Activated T-helper 17 cell treated with anti-CD3 and anti-CD28 coated beads, Interleukin-2, amount 50 U/mL, for 72 hours (primary cell): ENCODE results near the gene KRT3. TPM values are rescaled to one million over a fixed set of nuclear protein-coding genes. Genes with fewer than 3 reads are reported as not detected.
"Not testable (repeated sequence)": the region's sequence is repeated elsewhere in the genome, so short reads cannot be mapped to it uniquely, and the experiment has no call there.

Source experiments
- ATAC-seq: fragments of 150-1000 bp; cut with Tn5 transposase; replicated peaks from 2 replicates; pipeline ENCODE4 v1.10.0; 2021; ENCODE audit warnings: mild to moderate bottlenecking, moderate library complexity
- H3K27ac Mint-ChIP-seq: one replicate; pipeline ENCODE4 v1.8.0; 2022; ENCODE audit warnings: mixed read lengths
- H3K27me3 Mint-ChIP-seq: one replicate; pipeline ENCODE4 v1.8.0; 2022; ENCODE audit warnings: mixed read lengths
- H3K36me3 Mint-ChIP-seq: one replicate; pipeline ENCODE4 v1.8.0; 2022; ENCODE audit warnings: low read depth, mild to moderate bottlenecking, mixed read lengths
- H3K4me1 Mint-ChIP-seq: one replicate; pipeline ENCODE4 v1.8.0; 2022; ENCODE audit warnings: mixed read lengths
- H3K4me3 Mint-ChIP-seq: one replicate; pipeline ENCODE4 v1.8.0; 2022; ENCODE audit warnings: mild to moderate bottlenecking, mixed read lengths
- H3K9me3 Mint-ChIP-seq: one replicate; pipeline ENCODE4 v1.8.0; 2022; ENCODE audit warnings: mixed read lengths
- total RNA-seq, 2 donors: library from RNA; stranded (reverse); gene quantifications; one replicate each; pipeline ENCODE4 v1.2.3, GENCODE V29; 2022

Gene KRT3
- total RNA-seq, 2 donors from 2014 or later = not detected

- Mint-ChIP-seq H3K9me3 (no peaks in the 10 kb centered on the region), H3K4me1 (no peaks in the 10 kb centered on the region), H3K27ac (no peak overlapping the region), H3K36me3 (no peaks in the 10 kb centered on the region), H3K4me3 (no peak overlapping the region), H3K27me3 (peaks cover 3% of the 10 kb centered on the region)
- no peak for ATAC-seq
Observed at GRCh38 chr12:52801773-52802172, 5.9 kb upstream of the KRT3 start.

- ATAC-seq = no peak
- Mint-ChIP-seq H3K27ac (no peak overlapping the region), H3K36me3 (no peaks in the 10 kb centered on the region), H3K4me3 (no peak overlapping the region), H3K9me3 (no peaks in the 10 kb centered on the region), H3K4me1 (no peaks in the 10 kb centered on the region), H3K27me3 (peaks cover 3% of the 10 kb centered on the region)
Observed at GRCh38 chr12:52800259-52800917, 4.5 kb upstream of the KRT3 start.

GRCh38 chr12:52799505-52800211 is 3.7 kb upstream of the KRT3 start:
- H3K4me1 Mint-ChIP-seq = no peaks in the 10 kb centered on the region
- H3K27ac Mint-ChIP-seq = no peak overlapping the region
- no peaks in the 10 kb centered on the region for H3K9me3 Mint-ChIP-seq
- H3K36me3 Mint-ChIP-seq = no peaks in the 10 kb centered on the region
- no peak for ATAC-seq
- H3K4me3 Mint-ChIP-seq = no peak overlapping the region
- H3K27me3 Mint-ChIP-seq = peaks cover 3% of the 10 kb centered on the region

- Mint-ChIP-seq H3K27ac (no peak overlapping the region), H3K4me3 (no peak overlapping the region), H3K36me3 (no peaks in the 10 kb centered on the region), H3K9me3 (no peaks in the 10 kb centered on the region), H3K4me1 (no peaks in the 10 kb centered on the region), H3K27me3 (peaks cover 3% of the 10 kb centered on the region)
- no peak for ATAC-seq
Observed at GRCh38 chr12:52798671-52799504, 3.0 kb upstream of the KRT3 start.

DNA sequence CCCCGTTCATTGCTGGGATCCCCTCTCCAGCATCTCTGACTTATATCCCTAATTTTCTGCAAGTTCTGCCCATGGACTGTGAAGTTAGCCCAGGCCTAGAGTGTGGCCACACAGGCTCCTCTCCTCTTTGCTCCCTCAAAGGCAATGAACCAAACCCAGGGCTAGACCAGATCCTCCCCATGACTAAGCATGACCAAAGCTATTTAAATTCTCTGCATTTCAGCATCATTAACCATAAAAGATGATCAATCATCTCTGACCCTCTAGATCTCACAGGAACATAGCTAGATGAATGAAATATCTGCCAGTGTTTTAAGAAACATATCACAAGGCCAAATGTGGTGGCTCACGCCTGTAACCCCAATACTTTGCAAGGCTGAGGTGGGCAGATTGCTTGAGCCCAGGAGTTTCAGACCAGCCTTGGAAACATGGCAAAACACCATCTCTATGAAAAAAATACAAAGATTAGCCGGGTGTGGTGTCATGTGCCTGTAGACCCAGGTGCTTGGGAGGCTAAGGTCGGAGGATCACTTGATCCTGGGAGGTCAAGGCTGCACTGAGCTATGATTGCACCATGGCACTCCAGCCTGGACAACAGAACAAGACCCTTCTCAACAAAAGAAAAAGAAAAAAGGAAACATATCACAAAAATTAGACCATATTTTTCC is 2.2 kb upstream of the KRT3 start:
- Mint-ChIP-seq H3K36me3 (no peaks in the 10 kb centered on the region), H3K27me3 (peaks cover 3% of the 10 kb centered on the region), H3K9me3 (no peaks in the 10 kb centered on the region), H3K4me3 (no peak overlapping the region), H3K27ac (no peak overlapping the region), H3K4me1 (no peaks in the 10 kb centered on the region)
- ATAC-seq = no peak

- Mint-ChIP-seq H3K27ac (no peak overlapping the region), H3K4me1 (no peaks in the 10 kb centered on the region), H3K4me3 (no peak overlapping the region), H3K36me3 (no peaks in the 10 kb centered on the region), H3K9me3 (no peaks in the 10 kb centered on the region), H3K27me3 (peaks cover 3% of the 10 kb centered on the region)
- ATAC-seq = no peak
Observed at GRCh38 chr12:52797529-52797894, 1.6 kb upstream of the KRT3 start.

DNA sequence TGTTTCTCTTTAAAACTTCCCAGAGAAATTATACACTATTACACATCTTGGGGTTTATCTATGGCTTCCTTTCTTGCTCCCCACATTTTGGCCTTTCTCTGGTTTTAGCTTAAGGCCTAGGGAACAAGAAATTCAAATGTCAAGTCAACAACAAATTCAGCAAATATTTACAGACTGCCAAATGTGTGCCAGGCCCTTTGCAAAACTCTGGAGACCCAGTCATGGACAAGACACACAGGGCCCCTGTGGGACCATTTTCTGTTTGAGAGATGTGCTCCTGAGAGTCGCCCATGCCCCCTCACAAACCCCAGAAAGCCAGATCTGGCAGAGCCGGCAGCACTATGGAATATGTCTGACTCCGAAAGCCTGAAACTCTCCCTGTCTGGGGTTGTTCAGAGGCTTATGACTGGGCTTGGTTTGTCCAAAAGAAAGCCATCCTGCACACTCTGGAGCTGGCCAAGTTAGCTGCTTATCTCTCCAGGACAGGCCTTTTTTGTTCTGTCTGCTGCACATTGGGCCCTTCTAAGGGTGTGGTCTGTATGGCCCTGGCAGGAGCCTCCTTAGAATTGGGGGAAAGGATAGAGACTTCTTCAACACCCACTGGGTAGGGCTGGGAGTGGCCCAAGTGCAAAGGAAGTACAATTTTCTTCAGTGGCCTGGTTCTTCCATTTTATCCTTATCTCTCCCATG is 1.1 kb upstream of the KRT3 start:
- no peak for ATAC-seq
- H3K27ac Mint-ChIP-seq = no peak overlapping the region
- H3K27me3 Mint-ChIP-seq = peaks cover 3% of the 10 kb centered on the region
- H3K4me1 Mint-ChIP-seq = no peaks in the 10 kb centered on the region
- no peaks in the 10 kb centered on the region for H3K9me3 Mint-ChIP-seq
- H3K4me3 Mint-ChIP-seq = no peak overlapping the region
- H3K36me3 Mint-ChIP-seq = no peaks in the 10 kb centered on the region

DNA sequence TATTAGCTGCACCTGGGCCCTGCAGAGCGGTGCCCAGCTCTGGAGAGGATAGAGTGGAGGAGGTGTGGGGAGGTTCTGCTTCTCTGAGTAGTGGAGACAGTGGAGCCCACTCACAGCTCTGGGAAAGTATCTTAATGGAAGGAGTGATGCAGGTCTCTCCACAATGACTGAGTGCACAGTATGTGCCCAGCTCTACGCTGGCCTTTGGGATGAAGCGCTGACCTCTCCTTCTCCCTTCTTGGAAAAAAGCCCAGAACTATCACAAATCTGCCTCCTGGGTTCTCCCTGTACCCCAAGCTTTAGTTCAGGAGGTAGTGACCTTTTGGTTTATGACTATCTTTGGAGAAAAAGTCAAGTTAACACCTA is 495 bp upstream of the KRT3 start:
- Mint-ChIP-seq H3K27me3 (peaks cover 7% of the 10 kb centered on the region), H3K9me3 (no peaks in the 10 kb centered on the region), H3K4me1 (no peaks in the 10 kb centered on the region), H3K27ac (no peak overlapping the region), H3K36me3 (no peaks in the 10 kb centered on the region), H3K4me3 (no peak overlapping the region)
- ATAC-seq = no peak

GRCh38 chr12:52795332-52795674 is 614 bp downstream of the KRT3 start:
- H3K9me3 Mint-ChIP-seq, H3K27ac Mint-ChIP-seq, H3K36me3 Mint-ChIP-seq, H3K4me1 Mint-ChIP-seq, ATAC-seq, H3K4me3 Mint-ChIP-seq: not testable (repeated sequence)
- peaks cover 13% of the 10 kb centered on the region for H3K27me3 Mint-ChIP-seq

- H3K36me3 Mint-ChIP-seq = no peaks in the 10 kb centered on the region
- ATAC-seq = no peak
- peaks cover 14% of the 10 kb centered on the region for H3K27me3 Mint-ChIP-seq
- H3K4me1 Mint-ChIP-seq = no peaks in the 10 kb centered on the region
- H3K9me3 Mint-ChIP-seq = no peaks in the 10 kb centered on the region
- H3K4me3 Mint-ChIP-seq = no peak overlapping the region
- H3K27ac Mint-ChIP-seq = no peak overlapping the region
Observed at GRCh38 chr12:52794479-52795331, 1.2 kb downstream of the KRT3 start.

DNA sequence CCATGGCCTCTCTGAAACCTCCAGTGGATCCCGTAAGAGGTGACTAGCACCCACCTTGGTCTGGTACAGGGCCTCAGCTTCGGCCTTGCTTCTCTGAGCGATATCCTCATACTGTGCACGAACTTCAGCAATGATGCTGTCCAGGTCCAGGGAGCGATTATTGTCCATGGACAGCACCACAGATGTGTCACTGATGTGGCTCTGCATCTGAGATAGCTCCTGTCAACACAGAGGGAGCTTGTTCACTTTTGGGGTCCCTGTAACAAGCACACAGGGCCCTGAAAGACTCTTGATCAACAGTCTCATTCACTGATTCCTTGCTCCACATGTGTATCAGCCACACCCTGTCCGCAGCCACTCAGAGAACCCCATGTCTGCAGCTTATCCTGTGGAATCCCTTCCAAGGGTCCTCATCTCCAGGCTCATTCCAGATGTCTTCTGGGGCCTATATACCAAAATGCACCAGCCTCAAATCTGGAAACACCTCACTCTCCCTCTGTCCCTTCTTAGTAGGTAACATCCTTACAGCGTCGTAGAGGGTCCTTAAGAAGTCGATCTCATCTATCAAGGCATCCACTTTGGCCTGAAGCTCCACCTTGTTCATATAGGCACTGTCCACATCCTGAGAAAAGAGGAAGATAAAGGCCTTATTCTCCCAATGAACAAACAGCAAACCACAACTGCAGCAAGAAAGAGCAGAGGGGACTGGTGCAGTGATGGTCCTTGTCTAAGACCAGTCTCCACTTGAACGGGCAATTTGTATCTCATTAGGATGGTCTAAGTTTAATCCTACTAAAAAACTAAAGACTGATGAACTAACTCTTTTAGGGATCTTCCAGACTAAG is 3.5 kb downstream of the KRT3 start:
- no peaks in the 10 kb centered on the region for H3K9me3 Mint-ChIP-seq
- H3K4me1 Mint-ChIP-seq = no peaks in the 10 kb centered on the region
- H3K36me3 Mint-ChIP-seq = no peaks in the 10 kb centered on the region
- no peak overlapping the region for H3K4me3 Mint-ChIP-seq
- H3K27ac Mint-ChIP-seq = no peak overlapping the region
- H3K27me3 Mint-ChIP-seq = peaks cover 32% of the 10 kb centered on the region
- peak; percentile 18 for ATAC-seq

- Mint-ChIP-seq H3K4me3 (no peak overlapping the region), H3K27ac (no peak overlapping the region), H3K27me3 (peaks cover 32% of the 10 kb centered on the region), H3K9me3 (no peaks in the 10 kb centered on the region), H3K4me1 (no peaks in the 10 kb centered on the region), H3K36me3 (no peaks in the 10 kb centered on the region)
- no peak for ATAC-seq
Observed at GRCh38 chr12:52791271-52792184, 4.4 kb downstream of the KRT3 start.
